EL (cell line): ENCODE measurements around the gene SLC17A7.

ENCODE experiments used
- DNase-seq: peaks from one replicate; pipeline ENCODE4 v3.0.0-alpha.2; 2016

The SLC17A7 gene

DNA sequence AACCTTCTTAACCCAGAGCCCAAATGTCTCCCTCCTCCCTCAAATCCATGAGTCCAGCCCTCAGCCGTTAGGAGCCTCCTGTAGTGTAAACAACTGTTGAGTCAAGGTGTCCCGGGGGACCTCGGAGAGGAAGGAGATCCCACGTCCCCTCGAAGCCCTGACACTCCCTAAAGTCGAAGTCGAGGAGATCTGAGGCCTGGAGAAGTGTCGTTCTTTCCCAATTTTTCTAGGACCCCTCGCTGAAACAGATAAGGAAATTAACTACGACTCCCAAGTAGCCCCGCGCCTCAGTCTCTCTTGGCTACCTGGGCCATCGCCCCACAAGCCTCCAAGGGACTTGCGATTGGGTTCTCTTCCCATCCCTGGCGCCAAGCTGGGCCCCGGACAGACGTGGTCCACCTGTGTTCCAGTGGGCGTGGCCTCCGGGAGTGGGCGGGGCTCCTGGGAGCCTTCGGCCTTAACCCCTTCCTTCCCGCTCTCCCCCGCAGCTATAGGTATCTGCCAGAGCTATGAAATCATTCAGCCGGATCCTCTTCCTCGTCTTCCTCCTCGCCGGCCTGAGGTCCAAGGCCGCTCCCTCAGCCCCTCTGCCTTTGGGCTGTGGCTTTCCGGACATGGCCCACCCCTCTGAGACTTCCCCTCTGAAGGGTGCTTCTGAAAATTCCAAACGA, 15.3 kb downstream of the SLC17A7 start:
- DNase-seq: no peak

DNA sequence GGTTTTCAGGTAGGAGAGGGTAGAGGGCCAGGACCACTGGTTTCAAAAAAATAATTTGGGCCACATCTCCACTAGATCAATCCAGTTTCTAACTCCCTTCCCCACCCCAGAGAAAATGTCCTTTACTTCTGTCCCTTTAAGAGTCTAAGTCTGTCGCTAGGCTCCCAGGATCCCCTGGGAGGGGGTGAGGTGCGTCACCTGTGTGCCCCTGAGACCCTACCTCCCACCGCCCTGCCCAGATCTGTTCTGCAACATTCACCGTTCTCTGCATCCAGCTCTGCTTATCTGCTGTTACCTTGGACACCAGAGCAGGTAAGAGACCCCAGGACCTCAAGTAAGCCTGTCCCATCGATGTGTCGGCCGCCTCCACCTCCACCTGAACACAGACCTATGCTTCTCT, 16.1 kb downstream of the SLC17A7 start, which contains the start of gene GFY:
Gene GFY (plus strand): TSS at position 211 of the 400 bp plus-strand sequence. CDS start 1,043 bp downstream, outside the sequence.
- DNase-seq: no peak

DNA sequence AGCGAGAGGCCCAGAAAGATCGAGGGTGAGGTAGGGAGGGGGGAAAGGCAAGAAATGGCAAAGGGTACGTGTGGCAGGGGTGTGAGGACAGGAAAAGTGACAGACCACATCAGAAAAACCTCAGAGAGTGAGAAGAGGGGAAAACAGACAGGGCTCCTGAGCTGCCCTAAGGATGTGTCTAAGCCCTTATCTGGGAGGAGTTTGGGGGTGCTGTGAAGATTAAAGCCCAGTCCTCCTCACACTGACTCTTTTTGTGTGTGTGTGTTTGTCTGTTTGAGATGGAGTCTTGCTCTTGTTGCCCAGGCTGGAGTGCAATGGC, 17.4 kb downstream of the SLC17A7 start:
- no peak for DNase-seq

DNA sequence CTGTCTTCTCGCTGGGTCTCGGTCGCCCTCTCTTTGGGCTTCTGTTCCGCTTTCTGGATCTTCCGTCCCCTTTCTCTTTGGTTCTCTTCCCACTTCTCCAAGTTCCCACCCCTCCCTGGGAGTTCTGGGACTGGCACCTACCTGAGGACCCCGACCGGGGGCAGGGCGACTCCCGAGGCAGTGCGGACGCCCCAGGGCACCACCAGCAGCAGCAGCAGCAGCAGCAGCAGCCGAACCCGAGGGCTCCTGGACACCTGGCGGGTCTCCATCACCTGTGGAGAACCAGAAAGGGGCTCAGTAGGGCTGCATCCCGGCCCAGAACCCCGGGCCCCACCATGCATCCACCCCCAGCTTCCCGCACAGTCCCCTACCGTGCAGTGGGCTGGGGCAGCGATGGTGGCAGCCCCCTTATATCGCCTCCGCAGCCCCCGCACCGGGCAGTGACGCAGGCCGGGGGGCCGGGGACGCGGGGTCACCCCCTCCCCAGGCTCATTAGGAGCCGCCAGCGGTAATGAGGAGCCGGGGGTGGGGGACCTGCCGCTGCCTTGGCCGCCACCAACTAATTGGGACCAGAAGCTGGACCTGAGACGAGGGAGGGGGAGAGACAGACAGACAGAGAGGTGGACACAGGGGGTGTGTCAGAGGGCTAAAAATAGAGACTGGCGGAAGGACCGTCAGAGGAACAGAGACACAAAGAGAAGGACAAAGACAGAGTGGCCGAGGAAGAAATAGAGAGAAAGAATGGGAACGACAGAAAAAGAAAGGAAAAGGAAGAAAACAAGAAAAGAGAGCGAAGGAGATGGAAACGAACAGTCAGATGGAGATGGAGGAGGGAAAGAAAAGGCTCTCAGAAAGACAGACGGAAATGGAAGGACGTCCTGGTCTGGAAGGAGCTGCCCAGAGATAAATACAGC, 18.0 kb downstream of the SLC17A7 start, which contains the start of gene PTH2:
Gene PTH2 (minus strand): TSS at position 371 of the 914 bp plus-strand sequence. CDS start 102 bp downstream, at position 269.
- no peak for DNase-seq

DNA sequence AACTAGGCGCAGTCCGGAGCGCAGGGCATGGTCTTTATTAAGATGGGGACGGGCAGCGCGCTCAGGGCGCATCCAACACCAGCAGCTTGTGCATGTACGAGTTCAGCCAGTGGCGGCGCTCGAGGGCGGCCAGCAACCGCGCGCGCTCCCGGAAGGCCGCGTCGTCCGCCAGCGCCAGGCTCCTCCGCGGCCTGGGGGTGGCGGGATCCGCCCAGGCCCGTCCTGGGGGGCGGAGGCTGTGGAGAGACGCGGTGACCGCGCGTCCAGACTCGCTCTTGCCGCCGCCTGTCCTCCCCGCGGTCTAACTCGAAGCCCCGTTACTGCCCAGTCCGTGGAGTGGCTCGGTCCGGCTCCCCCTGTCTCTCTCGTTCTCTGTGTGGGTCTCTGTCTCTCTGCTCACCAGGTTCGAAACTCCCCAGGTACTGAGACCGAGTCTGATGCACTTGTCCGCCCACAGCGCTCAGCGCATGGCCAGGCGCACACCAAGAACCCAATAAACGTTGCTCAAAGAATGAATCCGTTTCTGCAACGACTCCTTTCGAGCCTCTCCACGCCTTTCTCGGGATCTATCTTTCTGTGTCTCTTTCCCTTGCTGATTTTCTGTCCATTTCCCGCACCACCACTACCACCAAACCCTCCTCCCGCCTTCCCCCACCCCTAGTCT, 18.8 kb downstream of the SLC17A7 start:
- peak; percentile 38 for DNase-seq

DNA sequence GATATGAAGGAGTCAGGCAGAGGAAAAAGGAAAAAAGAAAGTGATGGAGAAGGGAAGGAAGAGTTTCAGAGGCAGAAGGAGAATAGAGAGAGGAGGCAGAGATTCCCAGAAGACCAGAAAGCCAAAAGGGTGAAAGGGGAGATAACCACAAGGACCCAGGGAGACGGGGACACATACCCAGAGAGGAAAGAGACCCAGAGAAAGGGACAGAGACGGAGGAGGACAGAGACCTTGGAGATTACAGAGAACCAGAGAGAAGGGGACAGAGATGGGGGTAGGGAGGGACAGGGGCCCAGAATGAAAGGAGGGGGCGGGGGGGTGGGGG, 19.5 kb downstream of the SLC17A7 start:
- DNase-seq: no peak

DNA sequence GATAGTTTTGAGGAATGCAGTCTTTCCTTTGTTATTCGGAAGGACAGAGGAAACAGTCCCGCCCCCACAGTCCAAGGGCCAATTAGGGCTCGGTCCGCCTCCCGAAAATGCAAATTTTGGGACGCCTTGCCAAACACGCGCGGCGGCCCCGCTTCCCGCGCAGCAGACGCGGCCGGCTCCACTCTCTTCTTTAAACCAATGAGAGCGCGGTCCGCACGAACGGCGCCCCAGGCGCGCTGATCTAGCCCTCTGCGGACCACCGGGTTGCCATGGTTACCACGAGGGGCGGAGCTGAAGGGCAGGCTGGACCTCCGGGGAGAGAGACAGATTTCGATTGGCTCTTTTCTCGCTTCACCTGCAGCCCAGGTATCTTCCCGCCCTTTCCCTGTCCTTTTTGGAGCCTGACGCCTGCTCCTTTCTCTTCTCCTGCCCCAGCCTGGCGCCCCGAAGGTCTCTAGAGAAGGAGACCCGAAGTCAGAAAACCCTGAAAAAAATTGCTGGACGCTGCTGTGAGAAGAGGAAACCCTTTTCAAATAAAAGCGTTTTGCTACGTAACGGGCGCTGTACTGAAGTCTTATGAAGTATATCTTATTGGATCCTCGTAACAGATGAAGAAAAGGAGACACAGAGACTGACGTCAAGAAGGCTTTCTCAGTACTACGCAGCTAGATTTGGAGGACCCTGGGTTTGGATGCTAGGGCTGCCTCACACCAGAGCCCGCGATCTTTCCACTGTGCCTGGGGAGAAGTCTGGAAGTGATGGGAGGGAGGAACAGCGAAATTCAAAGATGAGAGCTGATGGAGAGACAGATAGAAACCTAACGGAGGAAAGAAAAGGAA, 20.1 kb downstream of the SLC17A7 start:
- DNase-seq: peak; percentile 61

DNA sequence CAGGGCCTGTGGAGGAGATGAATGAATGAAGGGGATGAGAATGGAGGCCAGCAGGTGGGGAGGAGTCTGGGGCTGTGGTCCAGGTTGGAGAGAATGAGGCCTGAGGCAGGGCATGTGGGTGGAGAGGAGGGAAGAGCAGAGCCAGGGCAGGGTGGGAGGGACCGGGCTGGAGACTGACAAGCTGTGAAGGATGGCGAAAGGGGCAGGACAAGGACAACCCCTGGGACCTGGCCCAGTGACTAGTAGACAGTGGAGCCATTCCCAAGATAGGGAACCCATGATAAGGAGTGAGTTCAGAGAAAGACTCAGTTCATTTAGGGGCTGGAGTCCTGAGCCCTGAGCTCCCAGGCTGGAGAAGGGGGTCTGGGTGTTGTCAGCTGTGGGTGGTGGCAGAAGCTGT, 21.1 kb downstream of the SLC17A7 start:
- no peak for DNase-seq

DNA sequence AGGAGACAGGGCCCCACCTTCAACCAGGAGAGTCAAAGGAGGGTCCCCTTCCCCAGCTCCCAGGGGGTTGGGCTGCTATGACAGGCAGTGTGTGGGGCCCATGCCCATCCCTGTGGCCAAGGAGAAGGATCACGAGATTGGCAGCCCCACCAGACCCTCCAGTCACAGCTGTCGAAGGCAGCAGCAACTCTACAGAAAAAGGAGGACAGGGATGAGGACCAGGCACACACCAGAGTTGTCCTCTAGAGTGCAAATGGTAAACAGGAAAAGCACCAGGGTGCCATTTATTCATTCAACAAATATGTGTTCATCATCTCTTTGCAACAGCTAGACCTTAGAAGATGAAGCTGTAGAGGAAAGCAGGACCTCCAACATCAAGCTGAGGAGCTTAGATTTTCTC, 22.2 kb downstream of the SLC17A7 start:
- DNase-seq: no peak

DNA sequence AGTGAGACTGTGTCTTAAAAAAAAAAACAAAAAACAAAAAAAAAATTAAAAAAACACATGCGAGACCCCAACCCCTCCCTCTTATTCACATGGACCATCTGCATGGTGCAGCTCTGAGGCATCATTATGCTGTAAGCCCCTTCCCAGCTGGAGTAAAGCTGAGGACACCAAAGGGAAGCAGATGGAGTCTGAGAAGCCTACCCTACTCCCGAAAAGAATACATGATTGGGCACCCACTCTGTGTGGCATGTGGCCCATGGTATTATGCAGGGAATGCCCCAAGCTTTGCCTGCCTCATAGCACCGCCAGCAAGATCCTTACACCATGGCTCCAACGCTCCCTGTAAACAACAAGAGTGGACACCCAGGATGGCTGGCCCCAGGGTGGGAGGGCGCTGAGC, 22.8 kb downstream of the SLC17A7 start:
- no peak for DNase-seq

DNA sequence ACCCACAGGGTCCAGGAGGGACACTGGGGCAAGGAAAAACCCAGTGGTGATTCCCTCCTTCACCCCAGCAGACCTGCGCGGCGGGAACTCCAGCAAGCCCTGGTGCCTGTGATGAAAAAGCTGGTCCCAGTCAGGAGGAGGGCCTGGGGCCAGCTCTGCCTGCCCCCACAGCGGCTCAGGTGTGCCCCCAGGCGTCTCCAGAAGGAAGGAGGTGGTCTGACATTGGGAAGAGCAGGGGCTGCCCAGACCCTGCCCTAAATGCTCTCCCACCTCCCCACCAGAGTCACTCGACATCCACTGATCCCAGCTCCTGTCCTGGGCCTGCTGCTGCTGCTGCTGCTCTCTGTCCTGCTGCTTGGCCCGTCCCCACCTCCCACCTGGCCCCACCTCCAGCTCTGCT, 24.2 kb downstream of the SLC17A7 start:
- no peak for DNase-seq

DNA sequence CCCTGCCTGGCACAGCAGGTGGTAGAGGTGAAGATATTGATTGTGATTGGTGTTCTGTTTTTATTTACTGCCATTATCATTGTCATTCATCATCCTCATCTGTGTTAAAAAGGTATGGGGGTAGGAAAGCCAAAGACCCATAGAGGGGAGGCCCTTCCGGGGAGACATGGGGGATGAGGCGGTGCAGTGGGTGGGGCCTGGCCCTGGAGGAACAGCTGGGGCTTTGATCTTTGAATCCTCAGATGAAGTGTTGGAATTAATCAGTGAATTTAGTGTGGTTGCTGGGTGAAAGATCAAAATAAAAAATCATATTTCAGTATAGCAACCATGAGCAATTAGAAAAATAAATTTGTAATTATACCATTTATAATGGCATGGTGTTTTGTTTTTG, 25.5 kb downstream of the SLC17A7 start:
- DNase-seq: no peak

DNA sequence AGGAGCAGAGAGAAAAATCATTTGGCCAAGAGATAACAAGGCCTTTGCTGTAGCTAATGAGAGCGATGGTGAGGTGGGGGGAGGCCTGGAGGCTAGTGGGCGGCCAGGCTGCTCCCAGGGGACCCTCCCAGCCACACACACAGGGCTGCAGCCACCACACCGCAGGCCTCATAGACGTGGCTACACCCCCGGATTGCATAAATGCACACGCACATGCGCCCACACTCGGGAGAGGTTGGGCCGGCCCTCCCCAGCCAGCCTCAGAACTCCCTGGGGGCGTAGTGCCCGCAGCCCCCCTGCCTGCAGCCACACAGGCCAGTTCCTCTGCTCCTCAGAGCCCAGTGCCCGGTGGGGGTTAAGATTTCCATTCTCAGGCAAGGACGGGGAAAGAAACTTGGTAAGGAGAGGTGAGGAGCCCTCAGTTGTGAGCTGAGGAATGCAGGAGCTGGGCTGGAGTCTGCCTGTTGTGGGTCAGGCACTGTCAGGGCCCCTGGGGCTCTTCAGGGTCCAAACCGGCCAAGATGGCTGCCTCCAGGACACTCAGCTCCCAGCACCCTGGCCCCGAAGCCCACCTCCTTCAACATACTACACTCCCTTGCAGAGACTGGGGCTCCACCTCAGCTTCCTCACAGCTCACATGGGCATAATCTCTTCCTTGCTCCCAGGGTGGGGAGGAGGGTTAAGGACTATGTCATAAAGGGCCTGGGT, 26.1 kb downstream of the SLC17A7 start:
- no peak for DNase-seq

DNA sequence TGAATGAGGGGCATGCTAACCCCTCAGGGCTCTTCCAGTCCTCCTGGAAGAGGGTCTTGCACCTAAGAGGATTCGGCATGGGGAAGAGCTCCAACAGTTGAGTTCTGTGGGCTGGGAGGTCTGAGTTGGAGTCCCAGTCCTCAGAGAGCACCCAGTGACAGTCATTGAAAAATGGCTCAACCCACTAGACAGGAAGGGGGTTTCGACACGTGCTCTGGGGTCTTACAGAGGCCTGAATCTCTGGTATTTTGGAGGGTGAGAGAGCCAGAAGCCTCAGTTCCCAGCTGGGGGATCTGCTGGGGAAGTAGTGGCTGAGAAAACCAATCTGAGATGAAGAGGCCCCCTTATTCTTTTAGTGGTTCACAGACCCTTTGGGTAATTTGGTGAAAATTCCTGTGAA, 27.1 kb downstream of the SLC17A7 start:
- DNase-seq: no peak

DNA sequence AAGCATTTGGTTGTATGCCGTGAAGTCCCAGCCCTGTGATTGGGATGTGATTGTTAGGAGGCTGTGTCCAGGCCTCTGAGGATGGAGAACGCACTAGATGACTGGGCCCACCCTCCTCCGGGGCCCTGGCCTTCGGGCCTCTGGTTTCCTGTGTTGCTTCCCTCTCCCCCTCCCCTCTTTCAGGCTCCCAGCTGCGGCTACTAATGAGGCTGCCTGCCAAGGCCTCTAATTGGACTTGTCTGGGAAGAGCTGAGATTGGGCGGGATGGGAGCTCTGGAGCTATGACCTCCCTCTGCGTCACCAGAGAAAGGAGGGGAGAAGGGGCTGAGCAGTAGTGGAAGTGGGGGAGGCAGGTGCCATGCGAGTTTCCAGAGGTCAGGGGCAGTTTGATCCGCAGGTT, 28.0 kb downstream of the SLC17A7 start:
- no peak for DNase-seq

DNA sequence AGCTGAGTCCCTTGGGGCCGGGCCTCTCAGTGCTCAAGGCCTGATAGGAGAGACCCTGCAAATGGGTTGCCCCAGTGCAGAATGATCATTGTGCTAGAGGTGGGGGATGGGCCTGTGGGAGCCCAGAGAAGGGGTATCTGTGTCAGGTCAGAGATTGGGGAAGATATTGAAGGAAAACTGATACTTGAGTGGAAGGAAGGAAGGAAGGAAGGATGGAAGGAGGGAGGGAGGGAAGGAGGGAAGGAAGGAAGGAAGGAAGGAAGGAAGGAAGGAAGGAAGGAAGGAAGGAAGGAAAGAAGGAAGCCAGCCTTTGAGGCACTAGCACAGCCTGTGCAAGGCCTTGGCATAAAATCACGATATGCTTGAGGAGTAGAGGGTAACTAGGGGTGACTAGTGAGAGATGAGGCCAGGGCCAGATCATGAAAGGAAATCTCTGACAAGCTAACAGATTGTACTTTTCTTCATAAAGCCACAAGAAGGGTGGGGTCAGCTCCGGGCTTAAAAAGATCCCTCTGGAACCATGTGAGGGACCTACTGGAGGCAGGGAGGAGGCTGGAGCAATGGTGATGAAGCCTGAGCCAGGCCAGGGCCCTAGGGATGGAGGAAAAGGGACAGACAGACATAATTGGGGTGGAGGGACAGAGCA, 29.5 kb downstream of the SLC17A7 start:
- no peak for DNase-seq

DNA sequence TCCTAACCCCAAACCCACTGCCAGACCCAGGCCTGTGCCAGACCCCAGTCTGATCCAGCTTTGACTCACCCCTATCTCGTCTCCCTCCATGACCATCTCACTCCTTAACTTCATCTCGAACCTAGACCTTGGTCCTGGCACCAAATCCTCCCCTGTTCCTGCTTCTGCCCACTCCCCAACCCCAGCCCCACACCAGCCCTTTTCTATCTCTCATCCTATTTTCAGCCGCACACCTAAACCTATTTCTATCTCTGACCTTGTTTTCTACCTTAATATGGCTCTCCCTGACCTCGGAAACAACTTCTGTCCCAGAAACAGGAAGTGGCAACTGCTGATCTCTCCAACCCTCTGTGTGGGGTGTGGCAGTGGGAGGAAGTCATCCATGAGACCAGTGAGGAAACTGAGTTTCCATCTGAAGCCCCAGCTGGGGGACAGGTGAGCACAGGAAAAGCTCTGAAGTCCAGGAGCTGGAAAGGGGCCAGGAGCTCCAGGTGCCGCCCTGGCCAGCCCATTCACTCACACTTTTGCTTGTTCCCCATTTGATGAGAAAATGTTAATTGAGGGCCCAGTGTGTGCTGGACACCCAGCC, 31.8 kb downstream of the SLC17A7 start:
- no peak for DNase-seq

DNA sequence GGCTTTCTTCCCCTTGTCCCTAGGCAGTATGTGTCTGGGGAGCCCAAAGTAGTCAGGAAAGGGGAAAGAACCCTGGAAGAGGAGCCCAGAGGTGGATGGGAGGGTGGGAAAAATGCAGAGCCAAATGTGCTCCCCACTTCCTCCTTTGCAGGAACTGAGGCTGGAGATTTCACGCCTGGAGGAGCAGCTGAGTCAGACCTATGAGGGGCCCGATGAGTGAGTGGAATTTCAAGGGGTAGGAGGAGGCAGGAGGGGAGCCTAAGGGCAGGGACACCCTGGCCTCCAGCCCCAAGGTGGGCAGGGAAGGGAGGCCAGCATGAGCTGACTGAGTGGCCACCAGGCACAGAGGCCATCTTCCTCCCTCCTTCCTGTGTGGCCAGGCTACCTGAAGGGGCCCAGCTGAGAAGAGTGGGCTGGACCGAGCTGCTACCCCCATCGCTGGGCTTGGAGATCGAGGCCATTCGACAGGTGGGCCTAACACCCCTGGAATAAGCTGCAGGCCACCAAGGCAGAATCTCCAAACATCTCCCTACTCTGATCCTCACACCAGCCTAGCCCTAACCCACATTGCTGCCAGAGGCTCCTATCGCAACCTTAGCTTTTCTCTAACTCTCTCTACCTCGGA, 32.4 kb downstream of the SLC17A7 start:
- peak; percentile 43 for DNase-seq

DNA sequence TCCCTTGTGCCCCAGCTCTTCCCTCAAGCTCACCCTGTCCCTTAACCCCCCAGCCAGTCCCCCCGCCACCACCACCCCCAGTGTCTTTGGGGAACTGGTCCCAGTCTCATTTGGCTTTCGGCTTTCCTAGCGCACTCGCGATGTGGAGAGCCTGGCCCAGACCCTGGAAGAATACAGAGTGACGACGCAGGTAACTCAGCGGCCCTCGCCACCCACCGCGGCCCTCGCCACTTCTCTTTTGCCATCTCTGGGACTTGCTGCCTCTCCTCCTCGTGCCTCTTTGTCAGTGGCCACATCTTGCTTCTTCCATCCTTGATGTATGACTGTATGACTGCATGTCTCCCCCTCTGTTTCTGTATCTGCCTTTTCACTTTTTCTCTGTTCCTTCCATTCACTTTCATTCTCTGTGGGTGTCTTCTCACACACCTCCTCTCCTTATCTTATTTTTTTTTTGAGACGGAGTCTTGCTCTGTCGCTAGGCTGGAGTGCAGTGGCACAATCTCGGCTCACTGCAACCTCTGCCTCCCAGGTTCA, 33.8 kb downstream of the SLC17A7 start:
- DNase-seq: no peak

DNA sequence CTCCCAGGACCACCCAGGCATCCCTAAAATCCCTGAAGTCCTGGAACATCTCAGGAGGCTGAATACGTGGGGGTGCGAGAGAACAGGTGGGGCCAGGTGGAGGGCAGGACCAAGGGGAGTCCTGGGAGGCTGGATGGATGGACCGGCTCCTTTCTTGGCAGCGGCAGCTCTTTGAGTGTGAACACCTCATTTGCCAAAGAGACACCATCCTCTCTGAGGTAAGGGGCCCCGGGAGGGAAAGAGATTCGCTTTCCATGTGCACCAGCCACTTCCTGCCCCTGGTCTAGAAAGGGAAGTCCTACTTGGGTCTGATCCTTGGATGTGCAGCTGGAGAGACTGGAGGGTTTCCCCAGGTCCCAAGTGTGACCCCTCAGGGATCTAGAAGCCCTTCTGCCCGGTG, 34.2 kb downstream of the SLC17A7 start:
- DNase-seq: no peak
